Right atrium auricular region (tissue), 2 donors: ENCODE data around the gene CERS6. TPM values are rescaled to one million over a fixed set of nuclear protein-coding genes. Genes with fewer than 3 reads are reported as not detected.

Experiments used
- DNase-seq: peaks from one replicate; pipeline ENCODE4 v3.0.0-alpha.2; 2019; ENCODE audit warnings: low spot score
- H3K27ac ChIP-seq, 2 donors: fragments of 200-600 bp; sonication (generic); 1 replicate in 1 of 2; 2 replicates in 1 of 2; pipeline ENCODE4 v1.5.1; 2016 to 2019
- H3K27me3 ChIP-seq, 2 donors: fragments of 200-600 bp; sonication (generic); one replicate each; pipeline versions ENCODE4 v1.5.1 to v1.6.0; 2017 to 2019
- H3K36me3 ChIP-seq: fragments of 200-600 bp; sonication (generic); one replicate; pipeline ENCODE4 v1.5.1; 2016
- H3K4me1 ChIP-seq, 2 donors: fragments of 200-600 bp; sonication (generic); one replicate each; pipeline versions ENCODE4 v1.5.1 to v1.6.0; 2017 to 2019
- H3K4me3 ChIP-seq, 2 donors: fragments of 200-600 bp; sonication (generic); 1 replicate in 1 of 2; 2 replicates in 1 of 2; pipeline ENCODE4 v1.5.1; 2017 to 2019; ENCODE audit warnings: mild to moderate bottlenecking in 1 of 2, moderate library complexity in 1 of 2
- H3K9me3 ChIP-seq, 2 donors: fragments of 200-600 bp; sonication (generic); one replicate each; pipeline ENCODE4 v1.5.1; 2019
- CTCF ChIP-seq, 2 donors: fragments of 200-600 bp; sonication (generic); IDR thresholded peaks; one replicate each; pipeline ENCODE4 v1.5.1; 2019; ENCODE audit warnings: antibody characterized with exemption in 2 of 2
- total RNA-seq, 2 donors: library from RNA; depleted of rRNA; stranded (reverse); fragments of >200 nt; gene quantifications; one replicate each; pipeline ENCODE4 v1.1.0, GENCODE V29; 2016

The CERS6 gene
- total RNA-seq, 2 donors from 2014 or later: 59.4 to 74.5 TPM

DNA sequence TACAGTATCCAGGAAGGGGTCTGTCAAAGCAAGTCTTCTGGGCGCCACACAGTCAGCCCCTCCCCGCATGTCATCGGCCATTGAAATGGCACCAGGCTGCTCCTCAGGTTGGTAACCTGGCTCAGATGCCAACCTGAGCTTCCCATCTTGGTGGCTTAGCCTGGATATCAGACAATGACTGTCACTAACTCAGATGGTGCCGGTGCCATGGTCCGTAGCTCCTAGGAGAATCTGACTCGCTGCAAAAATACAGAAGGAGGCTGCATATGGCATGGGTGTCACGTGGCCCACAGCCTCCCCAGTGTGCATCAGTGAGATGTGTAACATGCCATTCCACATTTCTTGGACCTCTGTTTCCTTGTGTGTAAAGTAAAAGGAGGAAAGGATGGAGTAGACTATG lies 349.5 kb downstream of the CERS6 start:
- TF ChIP-seq CTCF (IDR thresholded peaks at IDR 0.05): no peak
- DNase-seq: no peak
- Histone ChIP-seq H3K27me3 (no peaks in the 10 kb centered on the region), H3K4me3 (no peak overlapping the region), H3K27ac (no peak overlapping the region), H3K36me3 (no peaks in the 10 kb centered on the region), H3K9me3 (no peaks in the 10 kb centered on the region), H3K4me1 (peaks cover 0 to 14% of the 10 kb centered on the region in 2 donors)

DNA sequence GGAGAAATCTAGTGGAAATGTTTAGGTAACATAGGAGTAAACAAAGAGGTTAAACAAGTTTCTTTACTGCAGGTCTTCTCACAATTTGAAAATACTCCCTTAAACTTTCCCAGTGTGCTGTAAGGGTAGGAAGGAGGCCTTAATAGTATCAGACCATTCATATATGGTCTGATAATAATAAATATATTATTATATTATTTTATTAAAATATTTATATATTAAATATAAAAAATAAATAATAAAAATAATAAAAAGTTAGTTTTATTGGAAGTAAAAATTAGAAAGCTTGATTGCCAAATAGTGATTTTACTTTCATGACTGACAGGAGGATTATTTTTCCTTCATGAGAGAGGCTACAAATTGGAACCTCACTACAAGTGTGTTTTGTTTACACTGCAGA lies 353.5 kb downstream of the CERS6 start:
- Histone ChIP-seq H3K4me1 (no peaks in the 10 kb centered on the region), H3K4me3 (no peak overlapping the region)

GRCh38 chr2:168810235-168810634 lies 354.2 kb downstream of the CERS6 start:
- Histone ChIP-seq H3K4me3 (no peak overlapping the region), H3K27me3 (no peaks in the 10 kb centered on the region), H3K36me3 (no peaks in the 10 kb centered on the region), H3K27ac (no peak overlapping the region), H3K4me1 (peaks cover 0 to 4% of the 10 kb centered on the region in 2 donors), H3K9me3 (no peaks in the 10 kb centered on the region)
- DNase-seq: no peak
- TF ChIP-seq CTCF (IDR thresholded peaks at IDR 0.05): no peak

More for the DNA sequence above, 353.5 kb downstream of the CERS6 start:
- no peaks in the 10 kb centered on the region for H3K27me3 ChIP-seq
- DNase-seq: no peak
- H3K9me3 ChIP-seq: no peaks in the 10 kb centered on the region
- no peak for TF ChIP-seq CTCF (IDR thresholded peaks at IDR 0.05)
- no peaks in the 10 kb centered on the region for H3K36me3 ChIP-seq
- no peak overlapping the region for H3K27ac ChIP-seq

- no peak for TF ChIP-seq CTCF (IDR thresholded peaks at IDR 0.05)
- DNase-seq: no peak
- Histone ChIP-seq H3K27me3 (no peaks in the 10 kb centered on the region), H3K9me3 (no peaks in the 10 kb centered on the region), H3K4me1 (peaks cover 0 to 7% of the 10 kb centered on the region in 2 donors), H3K36me3 (no peaks in the 10 kb centered on the region), H3K27ac (no peak overlapping the region), H3K4me3 (no peak overlapping the region)
Measured at GRCh38 chr2:168811696-168812095, 355.6 kb downstream of the CERS6 start.

DNA sequence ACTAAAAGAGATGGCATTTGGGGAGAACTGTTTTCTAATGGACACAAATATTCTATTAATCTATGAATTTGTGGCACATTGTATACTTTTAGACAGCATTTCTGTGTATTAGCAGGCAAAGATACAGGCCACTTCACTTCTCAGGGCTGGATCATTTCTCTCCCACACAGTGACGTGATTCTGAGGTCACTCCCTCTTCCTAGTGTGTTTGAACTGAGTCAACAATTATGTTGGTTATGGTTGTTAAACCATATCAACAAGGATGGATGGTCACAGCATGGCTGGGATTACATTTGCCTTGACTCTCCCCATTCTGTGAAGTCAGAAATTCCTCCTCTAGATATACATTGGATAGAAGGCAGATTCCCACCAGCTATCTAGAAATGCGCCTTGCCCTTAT lies 358.0 kb downstream of the CERS6 start:
- peaks cover 0 to 13% of the 10 kb centered on the region in 2 donors for H3K4me1 ChIP-seq
- no peaks in the 10 kb centered on the region for H3K9me3 ChIP-seq
- no peak for DNase-seq
- no peak overlapping the region for H3K4me3 ChIP-seq
- no peaks in the 10 kb centered on the region for H3K36me3 ChIP-seq
- H3K27ac ChIP-seq: no peak overlapping the region
- no peak for TF ChIP-seq CTCF (IDR thresholded peaks at IDR 0.05)
- H3K27me3 ChIP-seq: no peaks in the 10 kb centered on the region
